ENCODE data around the gene PTH2.

PTH2 gene

DNA sequence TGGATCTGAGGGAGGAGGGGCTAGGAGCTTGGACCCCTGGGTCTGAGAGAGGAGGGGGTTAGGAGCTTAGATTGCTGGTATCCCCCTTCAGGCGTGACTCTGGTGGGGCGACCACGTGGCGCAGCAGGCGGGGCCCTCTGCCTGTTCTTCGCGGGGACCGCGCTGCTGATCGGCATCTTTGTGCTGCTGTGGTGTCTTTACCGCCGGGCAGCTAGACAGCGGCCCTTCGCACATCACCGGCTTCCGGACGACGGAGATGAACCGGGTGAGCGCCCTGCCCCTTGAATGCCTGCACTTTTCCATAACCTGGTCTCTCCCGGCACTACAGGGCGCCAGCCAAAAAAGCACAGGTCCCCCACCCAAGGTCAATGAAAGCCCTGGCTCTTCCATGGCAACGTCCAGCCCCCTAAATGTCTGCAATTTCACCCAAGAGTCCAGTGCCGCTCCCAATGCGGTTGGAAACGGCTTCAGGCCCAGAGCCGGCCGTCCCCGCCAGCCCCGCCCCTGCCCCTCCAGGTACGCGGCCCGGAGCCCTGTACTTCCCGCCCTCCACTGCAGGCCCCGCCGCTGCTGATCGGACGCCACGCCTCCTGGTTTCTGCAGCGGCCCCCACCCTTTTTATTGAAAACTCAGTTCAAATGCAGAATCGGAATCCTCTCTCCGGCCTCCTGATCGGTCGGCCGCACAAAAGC lies 4.8 kb upstream of the PTH2 start:
- peak overlapping the region; percentile 19 for H3K4me2 ChIP-seq (ENCODE audit: low read length)
- no peaks in the 10 kb centered on the region for H3K36me3 ChIP-seq (ENCODE audit: insufficient read depth, low read length)
- no peak overlapping the region for H3K4me3 ChIP-seq (ENCODE audit: low read length)
- H3K9me3 ChIP-seq (replicated peaks; ENCODE audit: low read length), result no peaks in the 10 kb centered on the region
- no peaks in the 10 kb centered on the region for H3K4me1 ChIP-seq (ENCODE audit: control insufficient read depth, insufficient read depth, low read length)
- H3K9ac ChIP-seq (ENCODE audit: low read depth, low read length), result no peak overlapping the region
- H3K27me3 ChIP-seq (ENCODE audit: control insufficient read depth, insufficient read depth, low read length), result peaks cover 94% of the 10 kb centered on the region

DNA sequence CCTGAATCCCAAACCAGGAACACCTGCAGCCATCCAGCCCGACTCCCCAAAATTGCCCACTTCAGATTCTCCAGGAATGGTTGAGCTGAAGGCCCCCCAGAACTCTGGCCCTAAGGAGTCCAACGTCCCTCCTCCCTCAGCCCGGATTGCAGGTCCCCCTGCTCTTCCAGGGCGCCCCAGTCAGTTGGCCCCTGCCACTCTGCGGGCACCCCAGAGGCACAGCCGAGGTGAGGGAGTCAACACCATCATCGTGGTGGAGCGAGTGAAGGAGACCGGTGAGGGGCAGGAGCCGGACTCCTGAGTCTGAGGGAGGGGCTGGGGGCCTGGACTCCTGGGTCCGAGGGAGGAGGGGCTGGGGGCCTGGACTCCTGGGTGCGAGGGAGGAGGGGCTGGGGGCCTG lies 4.1 kb upstream of the PTH2 start:
- Histone ChIP-seq H3K4me1 (ENCODE audit: control insufficient read depth, insufficient read depth, low read length) (no peaks in the 10 kb centered on the region), H3K4me2 (ENCODE audit: low read length) (no peak overlapping the region), H3K27me3 (ENCODE audit: control insufficient read depth, insufficient read depth, low read length) (peaks cover 94% of the 10 kb centered on the region), H3K36me3 (ENCODE audit: insufficient read depth, low read length) (no peaks in the 10 kb centered on the region), H3K9me3 (replicated peaks; ENCODE audit: low read length) (no peaks in the 10 kb centered on the region), H3K4me3 (ENCODE audit: low read length) (no peak overlapping the region), H3K9ac (ENCODE audit: low read depth, low read length) (no peak overlapping the region)

DNA sequence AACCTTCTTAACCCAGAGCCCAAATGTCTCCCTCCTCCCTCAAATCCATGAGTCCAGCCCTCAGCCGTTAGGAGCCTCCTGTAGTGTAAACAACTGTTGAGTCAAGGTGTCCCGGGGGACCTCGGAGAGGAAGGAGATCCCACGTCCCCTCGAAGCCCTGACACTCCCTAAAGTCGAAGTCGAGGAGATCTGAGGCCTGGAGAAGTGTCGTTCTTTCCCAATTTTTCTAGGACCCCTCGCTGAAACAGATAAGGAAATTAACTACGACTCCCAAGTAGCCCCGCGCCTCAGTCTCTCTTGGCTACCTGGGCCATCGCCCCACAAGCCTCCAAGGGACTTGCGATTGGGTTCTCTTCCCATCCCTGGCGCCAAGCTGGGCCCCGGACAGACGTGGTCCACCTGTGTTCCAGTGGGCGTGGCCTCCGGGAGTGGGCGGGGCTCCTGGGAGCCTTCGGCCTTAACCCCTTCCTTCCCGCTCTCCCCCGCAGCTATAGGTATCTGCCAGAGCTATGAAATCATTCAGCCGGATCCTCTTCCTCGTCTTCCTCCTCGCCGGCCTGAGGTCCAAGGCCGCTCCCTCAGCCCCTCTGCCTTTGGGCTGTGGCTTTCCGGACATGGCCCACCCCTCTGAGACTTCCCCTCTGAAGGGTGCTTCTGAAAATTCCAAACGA lies 2.8 kb upstream of the PTH2 start:
- Histone ChIP-seq H3K36me3 (ENCODE audit: insufficient read depth, low read length) (no peaks in the 10 kb centered on the region), H3K4me3 (ENCODE audit: low read length) (no peak overlapping the region), H3K4me1 (ENCODE audit: control insufficient read depth, insufficient read depth, low read length) (no peaks in the 10 kb centered on the region), H3K27me3 (ENCODE audit: control insufficient read depth, insufficient read depth, low read length) (peaks cover 93% of the 10 kb centered on the region), H3K9me3 (replicated peaks; ENCODE audit: low read length) (no peaks in the 10 kb centered on the region), H3K9ac (ENCODE audit: low read depth, low read length) (no peak overlapping the region), H3K4me2 (ENCODE audit: low read length) (no peak overlapping the region)

DNA sequence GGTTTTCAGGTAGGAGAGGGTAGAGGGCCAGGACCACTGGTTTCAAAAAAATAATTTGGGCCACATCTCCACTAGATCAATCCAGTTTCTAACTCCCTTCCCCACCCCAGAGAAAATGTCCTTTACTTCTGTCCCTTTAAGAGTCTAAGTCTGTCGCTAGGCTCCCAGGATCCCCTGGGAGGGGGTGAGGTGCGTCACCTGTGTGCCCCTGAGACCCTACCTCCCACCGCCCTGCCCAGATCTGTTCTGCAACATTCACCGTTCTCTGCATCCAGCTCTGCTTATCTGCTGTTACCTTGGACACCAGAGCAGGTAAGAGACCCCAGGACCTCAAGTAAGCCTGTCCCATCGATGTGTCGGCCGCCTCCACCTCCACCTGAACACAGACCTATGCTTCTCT lies 1.9 kb upstream of the PTH2 start, which contains the start of gene GFY:
TSS of gene GFY (plus strand) at position 211 of the 400 bp plus-strand sequence. CDS start 1,043 bp downstream, outside the sequence.
- Histone ChIP-seq H3K4me1 (ENCODE audit: control insufficient read depth, insufficient read depth, low read length) (no peaks in the 10 kb centered on the region), H3K9me3 (replicated peaks; ENCODE audit: low read length) (no peaks in the 10 kb centered on the region), H3K36me3 (ENCODE audit: insufficient read depth, low read length) (no peaks in the 10 kb centered on the region), H3K27me3 (ENCODE audit: control insufficient read depth, insufficient read depth, low read length) (peaks cover 93% of the 10 kb centered on the region), H3K4me2 (ENCODE audit: low read length) (no peak within 1 kb of the TSS), H3K4me3 (ENCODE audit: low read length) (no peak within 1 kb of the TSS), H3K9ac (ENCODE audit: low read depth, low read length) (no peak within 1 kb of the TSS)

DNA sequence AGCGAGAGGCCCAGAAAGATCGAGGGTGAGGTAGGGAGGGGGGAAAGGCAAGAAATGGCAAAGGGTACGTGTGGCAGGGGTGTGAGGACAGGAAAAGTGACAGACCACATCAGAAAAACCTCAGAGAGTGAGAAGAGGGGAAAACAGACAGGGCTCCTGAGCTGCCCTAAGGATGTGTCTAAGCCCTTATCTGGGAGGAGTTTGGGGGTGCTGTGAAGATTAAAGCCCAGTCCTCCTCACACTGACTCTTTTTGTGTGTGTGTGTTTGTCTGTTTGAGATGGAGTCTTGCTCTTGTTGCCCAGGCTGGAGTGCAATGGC lies 703 bp upstream of the PTH2 start:
- Histone ChIP-seq H3K4me3 (ENCODE audit: low read length) (no peak overlapping the region), H3K4me2 (ENCODE audit: low read length) (no peak overlapping the region), H3K9ac (ENCODE audit: low read depth, low read length) (no peak overlapping the region), H3K27me3 (ENCODE audit: control insufficient read depth, insufficient read depth, low read length) (peaks cover 94% of the 10 kb centered on the region), H3K4me1 (ENCODE audit: control insufficient read depth, insufficient read depth, low read length) (no peaks in the 10 kb centered on the region), H3K36me3 (ENCODE audit: insufficient read depth, low read length) (no peaks in the 10 kb centered on the region), H3K9me3 (replicated peaks; ENCODE audit: low read length) (no peaks in the 10 kb centered on the region)

DNA sequence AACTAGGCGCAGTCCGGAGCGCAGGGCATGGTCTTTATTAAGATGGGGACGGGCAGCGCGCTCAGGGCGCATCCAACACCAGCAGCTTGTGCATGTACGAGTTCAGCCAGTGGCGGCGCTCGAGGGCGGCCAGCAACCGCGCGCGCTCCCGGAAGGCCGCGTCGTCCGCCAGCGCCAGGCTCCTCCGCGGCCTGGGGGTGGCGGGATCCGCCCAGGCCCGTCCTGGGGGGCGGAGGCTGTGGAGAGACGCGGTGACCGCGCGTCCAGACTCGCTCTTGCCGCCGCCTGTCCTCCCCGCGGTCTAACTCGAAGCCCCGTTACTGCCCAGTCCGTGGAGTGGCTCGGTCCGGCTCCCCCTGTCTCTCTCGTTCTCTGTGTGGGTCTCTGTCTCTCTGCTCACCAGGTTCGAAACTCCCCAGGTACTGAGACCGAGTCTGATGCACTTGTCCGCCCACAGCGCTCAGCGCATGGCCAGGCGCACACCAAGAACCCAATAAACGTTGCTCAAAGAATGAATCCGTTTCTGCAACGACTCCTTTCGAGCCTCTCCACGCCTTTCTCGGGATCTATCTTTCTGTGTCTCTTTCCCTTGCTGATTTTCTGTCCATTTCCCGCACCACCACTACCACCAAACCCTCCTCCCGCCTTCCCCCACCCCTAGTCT lies 702 bp downstream of the PTH2 start:
- no peaks in the 10 kb centered on the region for H3K36me3 ChIP-seq (ENCODE audit: insufficient read depth, low read length)
- no peak overlapping the region for H3K4me3 ChIP-seq (ENCODE audit: low read length)
- no peaks in the 10 kb centered on the region for H3K9me3 ChIP-seq (replicated peaks; ENCODE audit: low read length)
- no peak overlapping the region for H3K4me2 ChIP-seq (ENCODE audit: low read length)
- no peaks in the 10 kb centered on the region for H3K4me1 ChIP-seq (ENCODE audit: control insufficient read depth, insufficient read depth, low read length)
- H3K27me3 ChIP-seq (ENCODE audit: control insufficient read depth, insufficient read depth, low read length), result peaks cover 94% of the 10 kb centered on the region
- H3K9ac ChIP-seq (ENCODE audit: low read depth, low read length), result no peak overlapping the region

DNA sequence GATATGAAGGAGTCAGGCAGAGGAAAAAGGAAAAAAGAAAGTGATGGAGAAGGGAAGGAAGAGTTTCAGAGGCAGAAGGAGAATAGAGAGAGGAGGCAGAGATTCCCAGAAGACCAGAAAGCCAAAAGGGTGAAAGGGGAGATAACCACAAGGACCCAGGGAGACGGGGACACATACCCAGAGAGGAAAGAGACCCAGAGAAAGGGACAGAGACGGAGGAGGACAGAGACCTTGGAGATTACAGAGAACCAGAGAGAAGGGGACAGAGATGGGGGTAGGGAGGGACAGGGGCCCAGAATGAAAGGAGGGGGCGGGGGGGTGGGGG lies 1.4 kb downstream of the PTH2 start:
- Histone ChIP-seq H3K9me3 (replicated peaks; ENCODE audit: low read length) (no peaks in the 10 kb centered on the region), H3K4me3 (ENCODE audit: low read length) (no peak overlapping the region), H3K4me1 (ENCODE audit: control insufficient read depth, insufficient read depth, low read length) (no peaks in the 10 kb centered on the region), H3K36me3 (ENCODE audit: insufficient read depth, low read length) (no peaks in the 10 kb centered on the region), H3K4me2 (ENCODE audit: low read length) (no peak overlapping the region), H3K27me3 (ENCODE audit: control insufficient read depth, insufficient read depth, low read length) (peaks cover 95% of the 10 kb centered on the region), H3K9ac (ENCODE audit: low read depth, low read length) (no peak overlapping the region)

DNA sequence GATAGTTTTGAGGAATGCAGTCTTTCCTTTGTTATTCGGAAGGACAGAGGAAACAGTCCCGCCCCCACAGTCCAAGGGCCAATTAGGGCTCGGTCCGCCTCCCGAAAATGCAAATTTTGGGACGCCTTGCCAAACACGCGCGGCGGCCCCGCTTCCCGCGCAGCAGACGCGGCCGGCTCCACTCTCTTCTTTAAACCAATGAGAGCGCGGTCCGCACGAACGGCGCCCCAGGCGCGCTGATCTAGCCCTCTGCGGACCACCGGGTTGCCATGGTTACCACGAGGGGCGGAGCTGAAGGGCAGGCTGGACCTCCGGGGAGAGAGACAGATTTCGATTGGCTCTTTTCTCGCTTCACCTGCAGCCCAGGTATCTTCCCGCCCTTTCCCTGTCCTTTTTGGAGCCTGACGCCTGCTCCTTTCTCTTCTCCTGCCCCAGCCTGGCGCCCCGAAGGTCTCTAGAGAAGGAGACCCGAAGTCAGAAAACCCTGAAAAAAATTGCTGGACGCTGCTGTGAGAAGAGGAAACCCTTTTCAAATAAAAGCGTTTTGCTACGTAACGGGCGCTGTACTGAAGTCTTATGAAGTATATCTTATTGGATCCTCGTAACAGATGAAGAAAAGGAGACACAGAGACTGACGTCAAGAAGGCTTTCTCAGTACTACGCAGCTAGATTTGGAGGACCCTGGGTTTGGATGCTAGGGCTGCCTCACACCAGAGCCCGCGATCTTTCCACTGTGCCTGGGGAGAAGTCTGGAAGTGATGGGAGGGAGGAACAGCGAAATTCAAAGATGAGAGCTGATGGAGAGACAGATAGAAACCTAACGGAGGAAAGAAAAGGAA lies 2.0 kb downstream of the PTH2 start:
- H3K27me3 ChIP-seq (ENCODE audit: control insufficient read depth, insufficient read depth, low read length), result peaks cover 95% of the 10 kb centered on the region
- peak overlapping the region; percentile 41 for H3K4me3 ChIP-seq (ENCODE audit: low read length)
- peak overlapping the region; percentile 55 for H3K4me2 ChIP-seq (ENCODE audit: low read length)
- no peaks in the 10 kb centered on the region for H3K36me3 ChIP-seq (ENCODE audit: insufficient read depth, low read length)
- H3K4me1 ChIP-seq (ENCODE audit: control insufficient read depth, insufficient read depth, low read length), result no peaks in the 10 kb centered on the region
- H3K9me3 ChIP-seq (replicated peaks; ENCODE audit: low read length), result no peaks in the 10 kb centered on the region
- H3K9ac ChIP-seq (ENCODE audit: low read depth, low read length), result no peak overlapping the region

DNA sequence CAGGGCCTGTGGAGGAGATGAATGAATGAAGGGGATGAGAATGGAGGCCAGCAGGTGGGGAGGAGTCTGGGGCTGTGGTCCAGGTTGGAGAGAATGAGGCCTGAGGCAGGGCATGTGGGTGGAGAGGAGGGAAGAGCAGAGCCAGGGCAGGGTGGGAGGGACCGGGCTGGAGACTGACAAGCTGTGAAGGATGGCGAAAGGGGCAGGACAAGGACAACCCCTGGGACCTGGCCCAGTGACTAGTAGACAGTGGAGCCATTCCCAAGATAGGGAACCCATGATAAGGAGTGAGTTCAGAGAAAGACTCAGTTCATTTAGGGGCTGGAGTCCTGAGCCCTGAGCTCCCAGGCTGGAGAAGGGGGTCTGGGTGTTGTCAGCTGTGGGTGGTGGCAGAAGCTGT lies 3.0 kb downstream of the PTH2 start:
- H3K9me3 ChIP-seq (replicated peaks; ENCODE audit: low read length), result no peaks in the 10 kb centered on the region
- H3K36me3 ChIP-seq (ENCODE audit: insufficient read depth, low read length), result no peaks in the 10 kb centered on the region
- no peak overlapping the region for H3K4me2 ChIP-seq (ENCODE audit: low read length)
- peaks cover 92% of the 10 kb centered on the region for H3K27me3 ChIP-seq (ENCODE audit: control insufficient read depth, insufficient read depth, low read length)
- H3K4me3 ChIP-seq (ENCODE audit: low read length), result no peak overlapping the region
- no peak overlapping the region for H3K9ac ChIP-seq (ENCODE audit: low read depth, low read length)
- H3K4me1 ChIP-seq (ENCODE audit: control insufficient read depth, insufficient read depth, low read length), result no peaks in the 10 kb centered on the region

DNA sequence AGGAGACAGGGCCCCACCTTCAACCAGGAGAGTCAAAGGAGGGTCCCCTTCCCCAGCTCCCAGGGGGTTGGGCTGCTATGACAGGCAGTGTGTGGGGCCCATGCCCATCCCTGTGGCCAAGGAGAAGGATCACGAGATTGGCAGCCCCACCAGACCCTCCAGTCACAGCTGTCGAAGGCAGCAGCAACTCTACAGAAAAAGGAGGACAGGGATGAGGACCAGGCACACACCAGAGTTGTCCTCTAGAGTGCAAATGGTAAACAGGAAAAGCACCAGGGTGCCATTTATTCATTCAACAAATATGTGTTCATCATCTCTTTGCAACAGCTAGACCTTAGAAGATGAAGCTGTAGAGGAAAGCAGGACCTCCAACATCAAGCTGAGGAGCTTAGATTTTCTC lies 4.1 kb downstream of the PTH2 start:
- Histone ChIP-seq H3K4me1 (ENCODE audit: control insufficient read depth, insufficient read depth, low read length) (no peaks in the 10 kb centered on the region), H3K36me3 (ENCODE audit: insufficient read depth, low read length) (no peaks in the 10 kb centered on the region), H3K4me3 (ENCODE audit: low read length) (no peak overlapping the region), H3K9ac (ENCODE audit: low read depth, low read length) (no peak overlapping the region), H3K27me3 (ENCODE audit: control insufficient read depth, insufficient read depth, low read length) (peaks cover 88% of the 10 kb centered on the region), H3K4me2 (ENCODE audit: low read length) (no peak overlapping the region), H3K9me3 (replicated peaks; ENCODE audit: low read length) (no peaks in the 10 kb centered on the region)

DNA sequence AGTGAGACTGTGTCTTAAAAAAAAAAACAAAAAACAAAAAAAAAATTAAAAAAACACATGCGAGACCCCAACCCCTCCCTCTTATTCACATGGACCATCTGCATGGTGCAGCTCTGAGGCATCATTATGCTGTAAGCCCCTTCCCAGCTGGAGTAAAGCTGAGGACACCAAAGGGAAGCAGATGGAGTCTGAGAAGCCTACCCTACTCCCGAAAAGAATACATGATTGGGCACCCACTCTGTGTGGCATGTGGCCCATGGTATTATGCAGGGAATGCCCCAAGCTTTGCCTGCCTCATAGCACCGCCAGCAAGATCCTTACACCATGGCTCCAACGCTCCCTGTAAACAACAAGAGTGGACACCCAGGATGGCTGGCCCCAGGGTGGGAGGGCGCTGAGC lies 4.7 kb downstream of the PTH2 start:
- Histone ChIP-seq H3K4me1 (ENCODE audit: control insufficient read depth, insufficient read depth, low read length) (no peaks in the 10 kb centered on the region), H3K9ac (ENCODE audit: low read depth, low read length) (no peak overlapping the region), H3K4me3 (ENCODE audit: low read length) (no peak overlapping the region), H3K36me3 (ENCODE audit: insufficient read depth, low read length) (no peaks in the 10 kb centered on the region), H3K4me2 (ENCODE audit: low read length) (no peak overlapping the region), H3K27me3 (ENCODE audit: control insufficient read depth, insufficient read depth, low read length) (peaks cover 88% of the 10 kb centered on the region), H3K9me3 (replicated peaks; ENCODE audit: low read length) (no peaks in the 10 kb centered on the region)
